Amniotic stem cell (primary cell): ENCODE results near the gene LAMA4.
A peak's percentile ranks its signal among the peaks of the same experiment; 100 is the strongest.

ENCODE experiments used
- DNase-seq: peaks from one replicate; lab custom pipeline; 2025; lab: John Stamatoyannopoulos, UW

Gene LAMA4

DNA sequence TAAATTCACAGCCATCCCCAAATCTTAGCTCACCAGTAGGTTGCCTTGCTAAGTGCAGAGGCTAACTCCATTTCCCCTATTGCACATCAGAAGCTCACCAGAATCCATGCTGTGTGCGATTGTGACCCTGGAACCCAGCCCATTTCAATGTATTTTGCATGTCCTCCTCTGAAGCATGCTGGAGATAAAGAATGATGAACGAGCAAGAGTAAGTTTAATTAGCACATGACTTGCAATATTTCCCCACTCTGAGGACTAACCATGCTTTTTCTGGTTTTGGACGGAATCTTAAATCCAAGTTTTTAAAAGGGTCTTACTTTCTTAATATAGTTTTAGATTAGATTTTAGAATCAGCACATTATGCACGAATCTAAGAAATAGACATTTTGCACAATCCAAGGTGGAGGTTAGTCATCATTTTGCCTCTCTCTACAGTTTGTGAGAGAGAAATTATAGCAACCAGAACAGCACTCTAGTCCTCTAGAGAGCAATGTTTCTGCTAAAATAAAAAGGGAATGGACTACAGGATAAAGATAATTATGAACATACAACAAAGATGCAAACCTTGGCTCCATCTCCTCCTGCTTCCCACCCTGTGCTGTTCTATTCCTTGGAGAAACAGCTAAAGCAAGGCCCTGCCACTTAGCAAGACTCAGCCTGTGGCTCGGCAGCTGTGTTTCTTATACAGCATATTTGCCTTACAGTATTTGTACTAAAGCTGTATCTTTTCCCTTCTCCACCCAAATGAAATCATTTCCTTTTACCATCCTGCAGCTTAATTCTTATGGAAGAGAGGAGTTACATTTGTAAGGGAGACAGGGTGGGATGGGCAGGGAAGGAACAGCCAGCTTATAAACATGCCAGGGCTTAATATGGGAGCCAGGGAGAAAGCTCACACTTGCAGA lies 24.9 kb upstream of the LAMA4 start:
- DNase-seq, result no peak

DNA sequence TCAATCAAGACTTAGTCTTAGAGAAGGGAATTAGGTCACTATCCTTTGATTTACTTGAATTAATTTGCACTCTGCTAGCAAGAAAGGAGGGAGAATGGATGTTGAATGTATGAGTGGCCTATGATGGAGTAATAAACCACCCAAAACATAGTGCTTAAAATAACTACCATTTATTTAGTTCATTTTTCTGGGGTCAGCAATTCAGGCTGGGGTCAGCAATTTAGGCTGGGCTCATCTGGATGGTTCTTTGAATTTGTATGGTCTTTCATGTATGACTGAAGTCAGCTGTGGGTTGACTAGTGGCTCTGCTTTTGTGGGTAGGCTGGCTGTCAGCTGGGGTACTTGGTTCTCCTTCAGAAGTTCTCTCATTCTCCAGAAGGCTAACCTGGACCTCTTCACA lies 21.0 kb upstream of the LAMA4 start:
- DNase-seq, result no peak

DNA sequence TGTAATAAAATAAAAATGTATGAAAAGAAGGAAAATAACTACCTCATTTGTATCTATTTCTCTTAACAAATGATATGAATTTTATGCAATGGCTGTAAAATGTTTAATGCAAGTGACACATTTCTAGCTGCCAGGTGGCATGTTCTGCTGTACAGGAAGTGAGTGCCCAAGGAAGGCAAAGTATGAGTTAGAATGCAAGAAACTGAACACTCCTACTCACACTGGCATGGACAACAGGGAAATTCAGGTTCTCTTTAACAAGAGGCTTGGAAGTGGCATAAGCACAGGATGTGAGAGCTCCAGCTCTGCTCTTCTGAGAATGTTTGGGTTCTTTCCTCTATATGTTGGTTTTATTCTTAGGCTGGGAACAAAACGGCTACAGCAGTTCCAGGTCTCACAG lies 20.4 kb upstream of the LAMA4 start:
- no peak for DNase-seq

DNA sequence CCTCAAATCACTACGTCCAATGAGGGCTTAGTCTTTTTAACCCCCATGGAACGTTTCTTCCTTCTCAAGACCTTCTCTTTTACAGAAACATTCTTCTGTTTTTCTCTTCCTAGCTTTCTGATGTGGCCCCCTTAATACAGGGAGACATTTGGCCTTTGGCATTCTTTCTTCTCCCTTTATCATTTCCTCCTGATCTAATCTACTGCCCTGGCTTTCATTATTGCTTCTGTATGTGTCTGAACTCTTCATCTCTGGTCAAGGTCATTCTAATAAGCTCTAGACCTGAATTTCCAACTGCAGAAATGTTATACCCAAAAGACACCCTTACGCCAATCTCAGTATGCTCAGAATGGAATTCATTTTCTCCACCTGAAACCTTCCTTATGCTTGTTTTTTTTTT lies 18.4 kb upstream of the LAMA4 start:
- no peak for DNase-seq

DNA sequence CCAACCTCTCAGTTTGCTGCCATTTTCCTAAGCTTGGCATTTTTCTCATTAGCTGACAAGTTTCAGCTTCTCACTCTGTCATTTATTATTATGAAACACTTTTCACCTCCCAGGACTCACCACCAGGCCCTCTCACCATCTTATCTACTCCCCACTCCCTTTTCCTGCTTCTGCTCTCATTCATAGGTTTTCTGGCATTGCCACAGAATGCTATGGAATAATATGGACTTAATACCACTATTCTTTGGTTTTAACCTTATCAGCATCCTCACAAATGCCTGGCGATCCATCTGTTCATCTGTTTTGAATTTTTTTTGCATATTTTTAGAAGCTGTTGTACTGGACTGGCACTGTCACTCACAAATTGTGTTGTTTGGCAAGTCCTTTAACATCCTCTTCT lies 16.4 kb upstream of the LAMA4 start:
- no peak for DNase-seq

DNA sequence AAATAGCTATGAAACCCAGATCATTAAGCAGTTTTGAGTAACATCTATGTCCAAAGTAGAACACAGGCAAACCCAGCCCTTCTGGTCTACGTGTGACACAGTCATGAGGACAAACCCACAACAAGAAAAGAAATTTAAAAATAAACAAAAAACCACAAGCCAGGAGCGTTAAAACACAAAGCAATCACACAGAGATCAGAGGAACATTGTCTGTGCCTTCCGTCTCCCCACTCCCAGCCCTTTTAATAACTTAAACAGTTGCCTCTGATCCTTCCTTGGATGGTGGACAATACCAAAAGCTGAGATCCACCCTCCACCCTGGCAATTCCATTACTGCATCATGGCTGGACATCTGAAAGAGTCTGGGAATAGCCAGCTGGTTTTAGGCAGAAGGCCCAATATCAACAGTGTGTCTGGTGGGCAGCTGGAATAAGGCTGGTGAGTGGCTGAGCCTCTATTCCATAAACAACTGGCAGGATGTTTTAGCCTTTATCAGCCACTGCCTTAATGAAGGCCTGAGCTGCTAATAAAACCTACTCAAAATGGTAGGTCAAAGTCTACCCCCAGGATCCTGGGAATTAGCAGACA lies 15.7 kb upstream of the LAMA4 start:
- DNase-seq, result no peak

DNA sequence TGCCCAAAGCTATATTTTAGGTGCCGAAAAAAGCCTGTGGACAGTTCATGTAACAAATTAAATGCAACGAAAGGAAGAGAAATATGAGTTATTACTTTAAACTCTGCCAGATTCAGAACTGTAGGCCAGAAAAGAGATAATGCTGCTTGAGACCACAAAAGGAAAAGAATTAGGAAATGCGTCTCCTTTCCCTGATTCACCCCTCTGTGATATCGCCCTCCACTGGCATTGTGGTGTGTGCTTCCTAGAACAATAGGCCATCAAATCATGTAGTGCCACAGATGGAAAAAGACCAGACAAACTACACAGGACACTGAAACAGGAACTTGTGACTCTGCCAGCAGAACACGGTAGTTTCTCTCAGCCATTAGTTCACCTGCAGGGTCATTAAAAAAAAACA lies 14.7 kb upstream of the LAMA4 start:
- no peak for DNase-seq

DNA sequence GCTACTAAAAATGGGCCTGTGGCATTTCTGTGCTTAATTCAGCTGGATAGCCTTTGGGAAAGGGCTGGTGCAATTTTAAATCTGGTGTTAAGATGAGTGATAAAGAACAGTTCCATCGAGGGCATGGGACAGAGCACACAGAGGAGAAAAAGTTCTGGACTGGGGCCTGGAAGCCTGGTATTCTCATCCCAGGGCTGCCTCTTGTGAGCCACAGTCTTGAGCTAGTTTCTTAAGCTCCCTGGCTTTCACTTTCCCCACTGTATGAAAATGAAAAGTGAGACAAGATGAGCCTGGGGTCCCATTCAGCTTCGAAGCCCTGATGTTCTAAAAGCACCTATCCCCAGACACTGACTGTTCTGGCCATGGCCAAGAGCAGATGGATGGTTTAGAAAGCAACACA lies 14.3 kb upstream of the LAMA4 start:
- no peak for DNase-seq

DNA sequence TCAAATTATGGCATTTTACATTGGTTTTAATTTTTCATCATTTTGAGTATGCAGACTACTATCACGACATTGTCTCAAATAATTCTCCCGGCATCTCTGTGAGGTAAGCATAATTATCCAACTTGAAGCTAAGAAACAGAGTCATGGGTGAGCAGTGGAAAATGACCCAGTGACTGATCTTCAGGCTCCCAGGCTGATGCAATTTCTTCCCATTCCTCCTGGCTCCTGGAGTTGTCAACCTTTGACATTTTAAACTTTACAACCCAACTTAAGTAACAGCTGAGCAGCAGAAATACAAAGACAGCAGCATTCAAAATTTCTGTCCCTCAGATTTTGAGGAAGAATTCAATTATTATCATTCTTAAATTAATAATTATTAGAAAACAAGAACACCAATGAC lies 13.7 kb upstream of the LAMA4 start:
- no peak for DNase-seq

DNA sequence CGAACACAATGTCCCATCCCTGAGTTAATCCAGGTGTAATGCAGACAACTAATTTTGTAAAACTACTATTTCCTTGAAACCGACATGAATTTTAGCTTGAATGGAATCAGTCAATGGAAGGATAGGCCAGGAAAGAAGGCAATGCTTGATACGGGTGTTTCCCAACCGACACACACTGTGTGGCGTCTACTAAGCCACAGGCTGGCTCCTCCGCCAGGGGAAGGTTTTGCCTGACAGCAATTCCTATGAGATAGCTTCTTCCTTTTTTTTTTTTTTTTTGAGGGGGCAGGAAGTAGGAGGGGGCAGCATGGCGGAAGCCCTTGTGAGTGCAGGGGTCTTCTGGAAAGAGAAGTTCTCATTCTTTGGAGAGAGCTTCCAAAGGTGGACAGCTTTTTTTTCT lies 12.0 kb upstream of the LAMA4 start:
- no peak for DNase-seq

DNA sequence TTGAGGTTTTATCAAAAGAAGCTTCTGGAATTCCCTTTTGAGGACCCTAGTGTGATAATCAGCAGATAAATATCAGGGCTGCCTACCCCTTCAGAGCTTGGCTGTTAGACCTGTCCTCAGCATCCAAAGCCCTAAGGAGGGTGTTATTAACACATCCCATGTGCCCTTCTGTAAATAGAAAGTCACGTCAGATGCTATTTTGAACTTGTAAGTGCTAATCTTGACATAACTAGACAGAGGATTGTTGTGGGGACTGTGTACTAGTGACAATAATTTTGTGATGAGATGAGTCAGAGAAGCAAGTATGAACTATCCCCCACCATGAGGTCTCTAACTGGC lies 4.9 kb upstream of the LAMA4 start:
- DNase-seq, result no peak

DNA sequence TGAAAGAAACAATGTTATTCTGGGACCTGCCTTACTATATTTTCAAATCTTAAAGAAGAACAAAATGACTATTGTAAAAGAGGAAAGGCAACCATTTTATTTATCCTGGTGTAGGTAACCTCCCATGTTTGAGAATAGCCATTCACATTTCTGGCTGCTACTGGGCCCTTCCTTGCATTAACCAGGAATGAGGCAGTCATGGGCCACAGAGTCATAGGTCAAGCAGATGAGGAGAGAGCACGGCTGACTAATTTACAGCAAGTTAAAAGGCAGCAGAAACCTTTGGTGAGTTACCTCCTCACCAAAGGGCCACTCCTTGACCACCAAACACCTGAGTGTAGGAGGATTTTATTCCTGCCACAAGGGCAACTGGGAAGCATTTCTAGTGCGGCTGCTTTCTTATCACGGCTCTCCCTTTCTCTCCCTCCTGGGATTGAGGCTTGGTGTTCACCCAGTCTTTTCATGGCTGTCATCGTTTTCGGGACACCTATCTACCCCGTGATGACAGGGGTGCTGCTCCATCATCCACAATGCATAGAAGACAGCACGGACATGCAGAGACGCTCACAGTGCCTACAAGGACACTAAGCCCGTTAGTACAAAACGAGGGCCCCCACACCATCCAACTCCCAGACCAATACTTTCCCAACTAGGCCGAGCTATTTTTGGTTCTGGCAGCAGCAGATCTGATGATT lies 4.4 kb upstream of the LAMA4 start:
- DNase-seq, result no peak

DNA sequence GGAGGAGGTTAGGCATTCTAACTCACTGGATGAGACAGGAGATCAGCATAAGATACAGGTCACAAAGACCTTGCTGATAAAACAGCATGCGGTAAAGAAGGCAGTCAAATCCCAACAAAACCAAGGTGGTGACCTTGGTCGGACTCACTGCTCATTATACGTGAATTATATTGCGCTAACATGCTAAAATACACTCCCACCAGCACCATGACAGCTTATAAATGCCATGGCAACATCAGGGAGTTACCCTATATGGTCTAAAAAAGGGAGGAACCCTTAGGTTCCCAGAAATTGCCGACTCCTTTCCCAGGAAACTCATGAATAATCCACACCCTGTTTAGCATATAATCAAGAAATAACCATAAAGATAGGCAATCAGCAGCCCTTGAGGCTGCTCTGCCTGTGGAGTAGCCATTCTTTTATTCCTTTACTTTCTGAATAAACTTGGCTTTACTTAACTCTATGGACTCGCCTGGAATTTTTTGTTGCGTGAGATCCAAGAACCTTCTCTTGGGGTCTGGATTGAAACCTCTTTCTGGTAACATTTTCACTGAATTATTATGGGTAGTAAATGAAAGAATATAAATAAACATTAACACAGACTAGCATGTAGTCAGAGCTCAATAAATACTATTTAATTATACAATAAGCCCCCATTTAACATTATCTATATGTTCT lies 3.0 kb upstream of the LAMA4 start:
- no peak for DNase-seq

DNA sequence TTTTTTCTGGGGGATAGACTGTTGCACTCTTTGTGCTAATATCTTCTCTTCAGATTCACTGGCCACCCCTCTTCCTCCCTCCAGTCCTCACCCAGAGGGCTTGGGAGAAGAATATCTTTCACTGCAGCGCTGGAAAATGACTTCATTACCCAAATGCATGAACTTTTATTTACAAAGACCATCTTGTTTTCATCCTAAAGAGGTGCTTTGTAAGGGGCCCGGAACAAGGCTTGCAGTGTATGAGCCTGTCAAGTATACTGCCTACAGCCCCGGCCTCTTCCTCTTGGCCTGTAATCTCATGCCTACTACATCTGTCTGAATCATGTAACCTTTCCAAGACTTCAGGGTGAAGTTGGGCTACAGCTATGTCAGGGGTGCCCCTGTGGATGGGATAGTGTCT lies 554 bp upstream of the LAMA4 start:
- no peak for DNase-seq

DNA sequence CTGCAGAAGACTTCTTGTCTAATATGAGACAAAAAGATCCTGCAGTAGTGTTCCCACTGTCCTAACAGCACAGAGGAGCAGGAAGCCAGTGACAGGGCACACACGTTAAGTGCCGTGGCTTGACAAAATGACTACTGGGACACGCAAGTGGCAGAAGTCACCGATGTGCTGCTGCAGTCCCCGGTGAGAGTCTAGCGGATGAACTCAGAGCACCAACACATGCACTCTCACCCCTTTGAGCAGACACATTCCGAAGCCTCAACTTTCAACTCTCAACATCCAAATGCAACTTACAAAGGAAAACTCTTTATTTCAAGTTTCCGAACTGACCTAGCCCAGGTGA lies 898 bp downstream of the LAMA4 start:
- DNase-seq, result no peak

DNA sequence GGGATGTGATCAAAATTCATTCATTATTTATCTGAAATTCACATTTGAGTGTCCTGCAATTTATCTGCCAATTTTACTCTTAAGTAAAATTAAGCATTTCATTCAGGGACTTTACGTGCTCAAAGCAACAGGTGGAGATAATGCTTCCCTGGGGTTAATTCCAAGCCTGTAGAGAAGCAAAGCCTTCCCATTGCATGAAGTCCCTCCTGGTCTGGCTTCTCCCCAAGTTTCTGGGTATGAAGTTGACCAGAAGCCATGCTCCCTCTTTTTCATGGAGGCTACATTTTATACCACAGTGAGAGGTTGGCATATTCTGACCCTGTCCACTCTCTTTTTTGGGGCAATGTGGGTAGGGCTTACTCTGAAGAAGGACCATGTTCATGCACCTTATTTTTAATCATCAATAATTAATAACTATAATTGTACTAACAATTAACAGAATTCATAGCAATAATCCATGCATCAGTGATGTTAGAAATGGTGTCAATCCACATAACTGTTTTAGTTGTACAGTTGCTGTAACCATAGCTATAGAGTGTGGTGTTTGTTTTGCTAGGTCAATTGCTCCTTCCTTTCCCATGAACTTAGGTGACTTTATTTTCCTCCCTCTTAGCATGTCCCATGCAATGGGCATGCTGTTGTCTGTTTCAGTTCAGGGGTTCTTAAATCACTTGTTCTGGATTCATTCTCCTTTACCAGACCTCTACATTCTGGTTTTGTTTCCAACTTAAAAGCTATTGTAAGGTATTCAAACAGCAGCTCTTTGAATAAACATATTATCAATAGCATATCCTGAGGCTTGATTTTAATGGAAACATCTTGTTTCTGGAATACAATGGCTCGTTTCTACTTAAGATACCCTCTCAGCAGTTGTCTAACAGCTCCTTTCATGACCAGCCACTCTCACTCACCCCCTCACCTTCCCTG lies 1.5 kb downstream of the LAMA4 start:
- DNase-seq, result no peak

DNA sequence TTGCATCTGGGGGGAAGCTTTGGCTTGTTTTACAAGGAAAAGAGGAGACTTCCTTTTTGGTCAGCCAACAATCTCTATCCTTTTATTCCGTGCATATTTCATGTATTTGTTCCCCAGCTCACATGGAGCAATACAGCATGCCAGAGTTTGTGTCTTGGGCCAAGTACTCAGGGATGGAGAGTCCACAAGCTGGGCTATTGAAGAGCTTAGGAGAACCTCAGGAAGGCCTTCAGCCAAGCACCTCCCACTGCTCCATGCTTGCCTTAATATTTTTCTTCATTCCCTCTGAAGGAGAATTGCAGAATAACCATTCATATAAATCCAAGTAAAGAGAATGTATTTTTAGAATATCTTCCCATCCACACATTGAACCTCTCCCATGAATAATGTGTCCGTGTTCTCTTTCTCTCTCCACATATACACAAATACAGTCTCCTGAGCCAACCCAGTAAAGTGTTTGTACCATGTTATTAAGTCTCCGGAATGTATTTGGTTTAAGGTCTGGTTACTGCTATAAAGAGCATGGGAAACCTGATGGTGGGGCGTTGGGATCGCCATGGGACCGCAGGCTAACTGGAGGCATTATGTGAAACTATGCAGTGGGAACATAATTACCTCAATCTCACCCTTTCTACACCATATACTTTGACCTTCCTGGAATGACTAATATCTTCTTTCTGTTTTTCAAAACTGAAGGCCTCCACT lies 3.0 kb downstream of the LAMA4 start:
- no peak for DNase-seq

DNA sequence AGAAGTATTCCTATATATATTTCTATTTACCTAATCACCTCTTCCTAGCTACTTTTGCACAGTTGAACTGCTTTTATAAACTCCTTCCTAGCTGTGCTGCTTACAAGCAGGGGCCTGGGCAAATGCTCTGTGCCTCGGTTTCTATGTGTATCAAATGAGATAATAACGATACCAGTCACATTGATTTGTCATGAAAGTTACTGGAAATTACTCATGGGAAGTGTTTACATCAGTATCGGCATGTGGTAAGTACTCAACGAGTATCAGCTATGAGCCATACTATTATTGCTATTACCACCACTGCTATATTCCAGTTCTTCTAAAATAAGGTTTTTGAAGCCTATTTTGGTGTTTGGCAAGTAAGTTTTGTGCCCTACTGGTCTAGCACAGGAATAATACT lies 4.9 kb downstream of the LAMA4 start:
- DNase-seq, result no peak

DNA sequence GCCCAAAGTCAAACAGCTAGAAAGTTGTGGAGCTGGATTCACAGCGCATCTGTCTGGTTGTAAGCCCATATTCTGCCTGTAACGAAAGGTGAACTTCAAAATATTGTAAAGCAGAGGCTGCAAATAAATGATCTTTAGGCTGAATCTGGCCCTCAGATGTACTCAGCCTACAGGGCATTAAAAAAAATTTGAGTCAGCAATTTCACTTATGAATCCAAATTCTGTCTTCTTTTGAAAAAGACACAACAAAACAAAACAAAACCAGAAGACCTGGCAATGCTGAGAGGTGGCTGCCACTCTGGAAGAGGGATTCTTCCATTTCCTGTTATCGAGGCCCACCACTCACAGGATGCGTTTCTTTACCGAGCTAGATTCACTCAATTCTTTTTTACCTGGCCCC lies 7.1 kb downstream of the LAMA4 start:
- DNase-seq, result no peak

DNA sequence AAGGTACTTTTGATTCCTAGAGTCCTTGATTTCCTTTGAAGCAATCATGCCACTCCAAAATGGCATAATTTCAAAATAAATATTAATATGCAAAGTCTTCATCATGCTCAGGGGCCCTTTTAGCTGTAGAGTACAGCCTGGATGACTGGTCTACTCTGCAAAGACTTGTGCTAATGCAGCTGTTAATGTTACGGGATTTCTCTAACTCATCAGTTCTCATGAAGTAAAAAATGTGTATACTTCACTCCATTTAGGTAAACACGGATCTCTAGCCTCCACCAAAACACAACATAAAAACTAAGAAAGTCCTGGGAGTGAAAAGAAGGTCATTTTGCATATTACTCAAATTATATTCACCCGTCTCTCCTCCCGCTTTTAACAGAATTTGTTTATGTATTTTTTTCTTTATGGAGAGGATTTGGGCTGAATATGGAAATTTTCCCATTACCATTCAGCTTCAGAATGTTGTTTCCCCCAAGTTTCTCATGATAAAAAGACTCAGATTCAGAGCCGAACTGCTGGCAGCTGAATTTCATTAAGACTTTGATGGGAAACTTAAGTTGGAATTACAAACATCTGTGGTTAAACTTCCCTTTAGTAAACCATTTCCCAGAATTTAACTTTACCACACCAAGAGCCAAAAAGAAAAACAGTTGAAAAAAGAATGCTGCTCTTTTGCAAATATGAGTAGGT lies 8.7 kb downstream of the LAMA4 start:
- DNase-seq, result peak; percentile 15
